ENCODE data around the gene LTBP1. TPM values are rescaled to one million over a fixed set of nuclear protein-coding genes. Genes with fewer than 3 reads are reported as not detected.

Gene LTBP1
- total RNA-seq, 2 experiments from 2014 or later, result 0.18 TPM; not detected in 1

DNA sequence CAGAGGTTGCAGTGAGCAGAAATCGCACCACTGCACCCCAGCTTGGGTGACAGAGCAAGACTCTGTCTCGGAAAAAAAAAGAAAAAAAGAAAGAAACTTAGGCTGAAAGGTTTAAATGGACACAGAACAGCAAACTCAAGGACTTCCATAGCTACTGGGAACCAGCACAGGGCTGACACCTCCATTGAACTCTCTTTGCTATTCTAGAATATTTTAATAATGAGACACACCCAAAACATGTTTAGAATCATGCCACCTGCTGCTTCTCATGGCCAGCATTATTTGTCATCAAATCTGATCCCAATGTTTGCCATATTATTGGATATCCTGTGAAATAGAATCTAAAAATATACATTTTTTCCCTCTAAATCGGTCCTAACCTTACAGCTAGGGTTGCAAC lies 42.7 kb upstream of the LTBP1 start:
- POLR2A ChIA-PET, result no interaction called here

DNA sequence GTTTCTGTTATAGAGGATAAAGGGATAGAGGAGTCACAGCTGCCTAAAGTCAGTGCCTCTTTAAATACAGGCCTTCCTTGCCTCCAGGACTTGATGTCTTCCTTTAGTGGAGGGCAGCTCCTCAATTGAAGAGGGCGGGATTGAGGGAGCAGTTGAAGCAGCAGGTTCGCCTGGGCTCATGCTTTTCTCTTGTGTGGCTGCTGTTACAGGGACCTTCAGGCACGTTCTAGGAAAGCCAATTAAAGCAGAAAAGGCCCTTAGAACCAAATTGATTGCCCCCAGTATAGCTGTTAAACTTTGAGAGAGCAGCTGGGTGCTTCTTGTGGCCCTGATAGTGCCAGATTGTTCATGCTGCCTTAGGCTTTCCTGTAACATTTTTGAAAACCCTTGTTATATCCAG lies 42.0 kb upstream of the LTBP1 start:
- ChIA-PET CTCF (no interaction called here), POLR2A (no interaction called here)
- peaks cover 10% of the 10 kb centered on the region for H3K27me3 Mint-ChIP-seq
- no peaks in the 10 kb centered on the region for H3K36me3 Mint-ChIP-seq (ENCODE audit: low read depth)
- no peak overlapping the region for H3K27ac Mint-ChIP-seq
- H3K4me1 Mint-ChIP-seq (ENCODE audit: low read depth), result no peaks in the 10 kb centered on the region
- no peak overlapping the region for H3K4me3 Mint-ChIP-seq
- no peaks in the 10 kb centered on the region for H3K9me3 Mint-ChIP-seq
- ATAC-seq (no peak), DNase-seq (no peak)
- TF ChIP-seq, protein P1, sequence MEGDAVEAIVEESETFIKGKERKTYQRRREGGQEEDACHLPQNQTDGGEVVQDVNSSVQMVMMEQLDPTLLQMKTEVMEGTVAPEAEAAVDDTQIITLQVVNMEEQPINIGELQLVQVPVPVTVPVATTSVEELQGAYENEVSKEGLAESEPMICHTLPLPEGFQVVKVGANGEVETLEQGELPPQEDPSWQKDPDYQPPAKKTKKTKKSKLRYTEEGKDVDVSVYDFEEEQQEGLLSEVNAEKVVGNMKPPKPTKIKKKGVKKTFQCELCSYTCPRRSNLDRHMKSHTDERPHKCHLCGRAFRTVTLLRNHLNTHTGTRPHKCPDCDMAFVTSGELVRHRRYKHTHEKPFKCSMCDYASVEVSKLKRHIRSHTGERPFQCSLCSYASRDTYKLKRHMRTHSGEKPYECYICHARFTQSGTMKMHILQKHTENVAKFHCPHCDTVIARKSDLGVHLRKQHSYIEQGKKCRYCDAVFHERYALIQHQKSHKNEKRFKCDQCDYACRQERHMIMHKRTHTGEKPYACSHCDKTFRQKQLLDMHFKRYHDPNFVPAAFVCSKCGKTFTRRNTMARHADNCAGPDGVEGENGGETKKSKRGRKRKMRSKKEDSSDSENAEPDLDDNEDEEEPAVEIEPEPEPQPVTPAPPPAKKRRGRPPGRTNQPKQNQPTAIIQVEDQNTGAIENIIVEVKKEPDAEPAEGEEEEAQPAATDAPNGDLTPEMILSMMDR (IDR thresholded peaks at IDR 0.05), result no peak
- intact Hi-C loops (cut with micrococcal nuclease), result no loop called here

More for the DNA sequence above, 42.7 kb upstream of the LTBP1 start:
- H3K9me3 Mint-ChIP-seq, result no peaks in the 10 kb centered on the region
- ATAC-seq, result no peak
- TF ChIP-seq, protein P1 (IDR thresholded peaks at IDR 0.05), result no peak
- H3K27me3 Mint-ChIP-seq, result peaks cover 10% of the 10 kb centered on the region
- no peaks in the 10 kb centered on the region for H3K36me3 Mint-ChIP-seq (ENCODE audit: low read depth)
- H3K4me1 Mint-ChIP-seq (ENCODE audit: low read depth), result no peaks in the 10 kb centered on the region
- H3K27ac Mint-ChIP-seq, result no peak overlapping the region
- intact Hi-C loops (cut with micrococcal nuclease), result no loop called here
- DNase-seq, result no peak
- no peak overlapping the region for H3K4me3 Mint-ChIP-seq
- CTCF ChIA-PET, result no interaction called here

DNA sequence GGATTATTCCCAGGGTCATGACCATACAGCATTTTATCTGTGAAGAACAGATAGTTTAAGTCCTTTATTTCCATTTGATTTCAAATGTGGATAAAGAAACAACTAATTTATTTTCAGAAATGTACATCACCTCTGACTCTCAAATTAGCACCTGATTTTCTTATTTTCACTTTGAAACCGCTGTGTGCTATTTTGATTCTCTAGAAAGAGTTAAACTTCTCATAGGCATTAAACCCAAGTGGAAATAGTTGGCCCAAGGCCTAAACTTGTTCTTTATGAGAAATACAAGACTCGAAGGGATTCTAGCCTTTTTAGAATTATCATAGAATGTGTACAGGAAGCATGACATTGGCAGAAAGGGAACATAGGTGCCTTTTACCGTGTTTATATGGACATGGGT lies 41.5 kb upstream of the LTBP1 start:
- no peak overlapping the region for H3K27ac Mint-ChIP-seq
- no peaks in the 10 kb centered on the region for H3K9me3 Mint-ChIP-seq
- ChIA-PET CTCF (no interaction called here), POLR2A (no interaction called here)
- no peak for ATAC-seq
- intact Hi-C loops (cut with micrococcal nuclease), result no loop called here
- no peak overlapping the region for H3K4me3 Mint-ChIP-seq
- TF ChIP-seq, protein P1 (IDR thresholded peaks at IDR 0.05), result no peak
- no peak for DNase-seq
- no peaks in the 10 kb centered on the region for H3K4me1 Mint-ChIP-seq (ENCODE audit: low read depth)
- peaks cover 10% of the 10 kb centered on the region for H3K27me3 Mint-ChIP-seq
- no peaks in the 10 kb centered on the region for H3K36me3 Mint-ChIP-seq (ENCODE audit: low read depth)

DNA sequence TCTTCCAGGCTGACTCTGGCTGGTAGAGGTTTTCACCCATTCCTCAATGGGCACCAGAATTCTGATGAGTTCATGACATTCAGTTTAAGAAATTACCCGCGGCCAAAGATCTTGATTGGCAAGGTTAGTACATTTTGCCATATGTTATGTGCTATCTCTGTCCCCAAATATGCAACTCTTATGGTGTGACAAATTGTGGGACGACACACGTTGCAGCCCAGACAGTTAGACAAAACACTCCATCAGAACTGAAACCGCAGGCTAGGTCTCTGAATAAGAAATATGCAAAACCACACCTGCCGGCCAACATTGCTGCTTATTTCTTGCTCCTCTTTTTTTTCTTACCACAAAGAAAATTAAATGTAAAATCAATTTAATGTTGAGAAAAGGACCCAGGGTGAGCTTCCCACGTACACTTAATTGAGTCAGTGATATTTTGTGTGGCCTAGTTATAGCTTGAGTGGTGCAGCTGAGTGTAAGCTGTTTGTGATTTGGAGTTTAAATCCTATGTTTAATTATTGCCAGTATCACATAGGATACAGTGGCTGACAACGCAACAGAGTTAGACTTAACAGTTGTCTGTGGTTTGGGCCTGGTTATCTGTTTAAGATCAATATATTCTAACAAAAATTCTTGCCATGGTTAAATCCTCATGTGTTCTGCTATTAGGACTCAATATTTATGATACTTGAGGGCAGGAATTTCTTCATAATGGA lies 35.7 kb upstream of the LTBP1 start:
- CTCF ChIA-PET, result interaction anchor here (1.1 kb wide), 1 partner anchor 13 kb away, joined by 3 read pairs; no protein-coding TSS in a partner anchor
- no peaks in the 10 kb centered on the region for H3K4me1 Mint-ChIP-seq (ENCODE audit: low read depth)
- ATAC-seq (no peak), DNase-seq (no peak)
- intact Hi-C loops (cut with micrococcal nuclease), result no loop called here
- H3K36me3 Mint-ChIP-seq (ENCODE audit: low read depth), result no peaks in the 10 kb centered on the region
- no peak overlapping the region for H3K27ac Mint-ChIP-seq
- H3K4me3 Mint-ChIP-seq, result no peak overlapping the region
- POLR2A ChIA-PET, result no interaction called here
- H3K27me3 Mint-ChIP-seq, result no peaks in the 10 kb centered on the region
- TF ChIP-seq, protein P1 (IDR thresholded peaks at IDR 0.05), result no peak
- no peaks in the 10 kb centered on the region for H3K9me3 Mint-ChIP-seq

DNA sequence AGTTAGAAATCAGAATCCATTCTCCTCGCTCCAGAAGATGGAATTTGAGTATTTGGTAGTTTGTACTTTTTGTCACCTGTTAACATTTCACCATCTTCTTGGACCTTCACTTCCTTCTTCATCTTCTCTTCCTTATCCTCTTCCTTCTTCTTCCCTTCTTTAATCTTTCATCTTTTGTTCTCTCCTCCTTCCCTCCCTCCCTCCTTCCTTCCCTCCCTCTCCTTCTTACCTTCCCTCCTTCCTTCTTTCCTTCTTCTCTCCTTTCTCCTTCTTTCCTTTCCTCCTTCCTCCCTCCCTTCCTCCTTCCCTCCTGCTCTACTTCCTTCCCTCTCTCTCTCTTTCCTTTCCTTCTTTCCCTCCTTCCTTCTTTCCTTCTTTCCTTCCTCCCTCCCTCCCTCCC lies 31.1 kb upstream of the LTBP1 start:
- ChIA-PET POLR2A (no interaction called here), CTCF (no interaction called here)
- Mint-ChIP-seq H3K27ac (no peak overlapping the region), H3K36me3 (ENCODE audit: low read depth) (no peaks in the 10 kb centered on the region), H3K9me3 (no peaks in the 10 kb centered on the region), H3K27me3 (peaks cover 3% of the 10 kb centered on the region), H3K4me3 (no peak overlapping the region), H3K4me1 (ENCODE audit: low read depth) (no peaks in the 10 kb centered on the region)
- no peak for ATAC-seq
- intact Hi-C loops (cut with micrococcal nuclease), result no loop called here
- TF ChIP-seq, protein P1 (IDR thresholded peaks at IDR 0.05), result no peak
- no peak for DNase-seq
